Activated naive CD4-positive, alpha-beta T cell treated with anti-CD3 and anti-CD28 coated beads, Interleukin-2, amount 10 ng/mL, durations not matched to agents 7 days and 5 days (primary cell): Measurements from ENCODE around the gene CTPS1.
A peak's percentile ranks its signal among the peaks of the same experiment; 100 is the strongest.

Experiments
- CTCF ChIA-PET: fragments of 350-600 bp; sonication (Branson Sonifier 250); formaldehyde crosslinking; loops from one replicate; lab custom pipeline; 2021; ENCODE audit warnings: antibody characterized with exemption; lab: Charles Lee
- DNase-seq: peaks from one replicate; pipeline ENCODE4 v3.0.0-alpha.2; 2020
- H3K27ac Mint-ChIP-seq: one replicate; pipeline ENCODE4 v1.8.0; 2021; ENCODE audit warnings: mild to moderate bottlenecking, moderate library complexity, mixed read lengths
- H3K27me3 Mint-ChIP-seq: one replicate; pipeline ENCODE4 v1.8.0; 2021; ENCODE audit warnings: mild to moderate bottlenecking, mixed read lengths
- H3K36me3 Mint-ChIP-seq: one replicate; pipeline ENCODE4 v1.8.0; 2021; ENCODE audit warnings: mixed read lengths
- H3K4me1 Mint-ChIP-seq: one replicate; pipeline ENCODE4 v1.8.0; 2021; ENCODE audit warnings: mixed read lengths
- H3K4me3 Mint-ChIP-seq: one replicate; pipeline ENCODE4 v1.8.0; 2021; ENCODE audit warnings: mild to moderate bottlenecking, moderate library complexity, mixed read lengths
- H3K9me3 Mint-ChIP-seq: one replicate; pipeline ENCODE4 v1.8.0; 2021; ENCODE audit warnings: mixed read lengths

CTPS1 gene

GRCh38 chr1:40987439-40988276, 8.2 kb downstream of the CTPS1 start:
- Mint-ChIP-seq H3K4me3 (no peak overlapping the region), H3K36me3 (peaks cover 74% of the 10 kb centered on the region), H3K27ac (no peak overlapping the region), H3K4me1 (peaks cover 20% of the 10 kb centered on the region), H3K27me3 (no peaks in the 10 kb centered on the region), H3K9me3 (no peaks in the 10 kb centered on the region)
- DNase-seq: no peak
- CTCF ChIA-PET: no interaction called here

- DNase-seq: no peak
- Mint-ChIP-seq H3K4me3 (no peak overlapping the region), H3K27me3 (no peaks in the 10 kb centered on the region), H3K4me1 (peaks cover 16% of the 10 kb centered on the region), H3K27ac (no peak overlapping the region), H3K36me3 (peaks cover 72% of the 10 kb centered on the region), H3K9me3 (no peaks in the 10 kb centered on the region)
- CTCF ChIA-PET: no interaction called here
These were observed 8.8 kb downstream of the CTPS1 start for GRCh38 chr1:40988280-40988679.

GRCh38 chr1:40989066-40989465, 9.6 kb downstream of the CTPS1 start:
- H3K4me1 Mint-ChIP-seq: peaks cover 10% of the 10 kb centered on the region
- H3K27me3 Mint-ChIP-seq: no peaks in the 10 kb centered on the region
- no peak overlapping the region for H3K27ac Mint-ChIP-seq
- CTCF ChIA-PET: interaction anchor here (1.0 kb wide), 1 partner anchor 14 kb away, joined by 4 read pairs; no protein-coding TSS in a partner anchor
- H3K36me3 Mint-ChIP-seq: peaks cover 69% of the 10 kb centered on the region
- H3K9me3 Mint-ChIP-seq: no peaks in the 10 kb centered on the region
- no peak for DNase-seq
- H3K4me3 Mint-ChIP-seq: no peak overlapping the region

GRCh38 chr1:40997096-40997495, 17.6 kb downstream of the CTPS1 start:
- CTCF ChIA-PET: no interaction called here
- no peak overlapping the region for H3K27ac Mint-ChIP-seq

GRCh38 chr1:40998668-40999067, 19.2 kb downstream of the CTPS1 start:
- Mint-ChIP-seq H3K4me1 (peaks cover 28% of the 10 kb centered on the region), H3K36me3 (peaks cover 70% of the 10 kb centered on the region), H3K4me3 (no peak overlapping the region), H3K27me3 (no peaks in the 10 kb centered on the region), H3K27ac (no peak overlapping the region), H3K9me3 (no peaks in the 10 kb centered on the region)
- CTCF ChIA-PET: no interaction called here
- DNase-seq: no peak

More at GRCh38 chr1:40997096-40997495, 17.6 kb downstream of the CTPS1 start:
- no peaks in the 10 kb centered on the region for H3K9me3 Mint-ChIP-seq
- peaks cover 61% of the 10 kb centered on the region for H3K36me3 Mint-ChIP-seq
- DNase-seq: no peak
- no peaks in the 10 kb centered on the region for H3K27me3 Mint-ChIP-seq
- peaks cover 13% of the 10 kb centered on the region for H3K4me1 Mint-ChIP-seq
- H3K4me3 Mint-ChIP-seq: no peak overlapping the region

GRCh38 chr1:41003127-41003639, 23.7 kb downstream of the CTPS1 start:
- no peak for DNase-seq
- CTCF ChIA-PET: interaction anchor here (0.5 to 2.1 kb wide), 13 partner anchors 8 to 584 kb away, joined by 3 to 10 read pairs (median 4); partner anchors contain the start of gene CTPS1
- Mint-ChIP-seq H3K4me3 (no peak overlapping the region), H3K4me1 (peaks cover 34% of the 10 kb centered on the region), H3K27ac (peak overlapping the region; percentile 76), H3K9me3 (no peaks in the 10 kb centered on the region), H3K27me3 (no peaks in the 10 kb centered on the region), H3K36me3 (peaks cover 72% of the 10 kb centered on the region)

- peak overlapping the region; percentile 76 for H3K27ac Mint-ChIP-seq
- CTCF ChIA-PET: interaction anchor here (0.7 to 2.1 kb wide), 12 partner anchors 8 to 229 kb away, joined by 3 to 10 read pairs (median 4); partner anchors contain the start of gene CTPS1
- no peak overlapping the region for H3K4me3 Mint-ChIP-seq
- H3K4me1 Mint-ChIP-seq: peaks cover 34% of the 10 kb centered on the region
- H3K9me3 Mint-ChIP-seq: no peaks in the 10 kb centered on the region
- no peaks in the 10 kb centered on the region for H3K27me3 Mint-ChIP-seq
- peaks cover 73% of the 10 kb centered on the region for H3K36me3 Mint-ChIP-seq
- DNase-seq: peak; percentile 88
These were observed 24.2 kb downstream of the CTPS1 start for GRCh38 chr1:41003640-41004220.

GRCh38 chr1:41005876-41006275, 26.4 kb downstream of the CTPS1 start:
- Mint-ChIP-seq H3K9me3 (no peaks in the 10 kb centered on the region), H3K36me3 (peaks cover 74% of the 10 kb centered on the region), H3K4me3 (no peak overlapping the region), H3K27me3 (no peaks in the 10 kb centered on the region), H3K4me1 (peaks cover 32% of the 10 kb centered on the region), H3K27ac (no peak overlapping the region)
- no peak for DNase-seq
- CTCF ChIA-PET: no interaction called here

- Mint-ChIP-seq H3K4me1 (peaks cover 21% of the 10 kb centered on the region), H3K9me3 (no peaks in the 10 kb centered on the region), H3K27ac (peak overlapping the region; percentile 59), H3K4me3 (no peak overlapping the region), H3K27me3 (no peaks in the 10 kb centered on the region), H3K36me3 (peaks cover 75% of the 10 kb centered on the region)
- DNase-seq: no peak
- CTCF ChIA-PET: no interaction called here
These were observed 27.7 kb downstream of the CTPS1 start for GRCh38 chr1:41006942-41007865.

GRCh38 chr1:41009466-41009865, 30.0 kb downstream of the CTPS1 start:
- Mint-ChIP-seq H3K27ac (no peak overlapping the region), H3K36me3 (peaks cover 58% of the 10 kb centered on the region), H3K4me1 (peaks cover 4% of the 10 kb centered on the region), H3K27me3 (no peaks in the 10 kb centered on the region), H3K9me3 (no peaks in the 10 kb centered on the region), H3K4me3 (no peak overlapping the region)
- DNase-seq: no peak
- CTCF ChIA-PET: no interaction called here

- Mint-ChIP-seq H3K9me3 (no peaks in the 10 kb centered on the region), H3K27ac (no peak overlapping the region), H3K27me3 (no peaks in the 10 kb centered on the region), H3K4me3 (no peak overlapping the region), H3K4me1 (peaks cover 10% of the 10 kb centered on the region), H3K36me3 (peaks cover 61% of the 10 kb centered on the region)
- no peak for DNase-seq
- CTCF ChIA-PET: no interaction called here
These were observed 30.8 kb downstream of the CTPS1 start for GRCh38 chr1:41010345-41010744.

GRCh38 chr1:41013024-41013423, 33.5 kb downstream of the CTPS1 start:
- Mint-ChIP-seq H3K4me3 (no peak overlapping the region), H3K36me3 (peaks cover 44% of the 10 kb centered on the region), H3K4me1 (peaks cover 10% of the 10 kb centered on the region), H3K27me3 (no peaks in the 10 kb centered on the region), H3K27ac (no peak overlapping the region), H3K9me3 (no peaks in the 10 kb centered on the region)
- CTCF ChIA-PET: no interaction called here
- no peak for DNase-seq

GRCh38 chr1:41013796-41014195, 34.3 kb downstream of the CTPS1 start:
- CTCF ChIA-PET: interaction anchor here (0.8 to 1.7 kb wide), 2 partner anchors 10 to 11 kb away, joined by 3 to 6 read pairs; no protein-coding TSS in a partner anchor
- no peak overlapping the region for H3K27ac Mint-ChIP-seq
- H3K36me3 Mint-ChIP-seq: peaks cover 36% of the 10 kb centered on the region
- H3K4me1 Mint-ChIP-seq: peaks cover 10% of the 10 kb centered on the region
- H3K4me3 Mint-ChIP-seq: no peak overlapping the region
- H3K9me3 Mint-ChIP-seq: no peaks in the 10 kb centered on the region
- no peaks in the 10 kb centered on the region for H3K27me3 Mint-ChIP-seq
- DNase-seq: no peak

- Mint-ChIP-seq H3K27ac (peak overlapping the region; percentile 39), H3K36me3 (peaks cover 29% of the 10 kb centered on the region), H3K4me1 (peaks cover 10% of the 10 kb centered on the region), H3K9me3 (no peaks in the 10 kb centered on the region), H3K27me3 (no peaks in the 10 kb centered on the region), H3K4me3 (no peak overlapping the region)
- CTCF ChIA-PET: interaction anchor here (1.7 kb wide), 1 partner anchor 11 kb away, joined by 6 read pairs; no protein-coding TSS in a partner anchor
- DNase-seq: no peak
These were observed 35.4 kb downstream of the CTPS1 start for GRCh38 chr1:41014871-41015270.
